UCSD-AML1 (cell line): ENCODE measurements around the gene CAGE1.
"Not testable (repeated sequence)": the region's sequence is repeated elsewhere in the genome, so short reads cannot be mapped to it uniquely, and the experiment has no call there.

Experiments
- DNase-seq: peaks from one replicate; lab custom pipeline; 2025; ENCODE audit not compliant: unreplicated experiment; lab: John Stamatoyannopoulos, UW

CAGE1 gene

DNA sequence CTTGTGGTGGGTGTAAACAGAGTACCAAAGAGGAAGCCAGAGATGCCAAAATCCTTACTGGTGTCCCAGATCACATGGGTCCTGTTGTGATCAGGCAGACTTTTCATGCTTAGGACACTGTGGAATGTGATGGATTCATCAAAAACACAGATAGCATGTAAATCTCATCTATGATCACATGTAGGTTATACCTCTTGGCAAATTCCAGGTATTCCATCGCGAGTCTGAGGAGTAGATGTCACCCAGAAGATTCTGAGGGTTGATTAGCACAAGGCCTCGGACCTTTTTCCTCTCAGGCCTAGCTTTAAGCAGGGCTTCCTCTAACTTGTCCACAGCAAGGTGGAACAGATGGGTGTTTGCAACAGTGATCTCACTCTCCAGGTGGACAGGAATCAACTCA, 48.3 kb downstream of the CAGE1 start:
- DNase-seq: no peak

DNA sequence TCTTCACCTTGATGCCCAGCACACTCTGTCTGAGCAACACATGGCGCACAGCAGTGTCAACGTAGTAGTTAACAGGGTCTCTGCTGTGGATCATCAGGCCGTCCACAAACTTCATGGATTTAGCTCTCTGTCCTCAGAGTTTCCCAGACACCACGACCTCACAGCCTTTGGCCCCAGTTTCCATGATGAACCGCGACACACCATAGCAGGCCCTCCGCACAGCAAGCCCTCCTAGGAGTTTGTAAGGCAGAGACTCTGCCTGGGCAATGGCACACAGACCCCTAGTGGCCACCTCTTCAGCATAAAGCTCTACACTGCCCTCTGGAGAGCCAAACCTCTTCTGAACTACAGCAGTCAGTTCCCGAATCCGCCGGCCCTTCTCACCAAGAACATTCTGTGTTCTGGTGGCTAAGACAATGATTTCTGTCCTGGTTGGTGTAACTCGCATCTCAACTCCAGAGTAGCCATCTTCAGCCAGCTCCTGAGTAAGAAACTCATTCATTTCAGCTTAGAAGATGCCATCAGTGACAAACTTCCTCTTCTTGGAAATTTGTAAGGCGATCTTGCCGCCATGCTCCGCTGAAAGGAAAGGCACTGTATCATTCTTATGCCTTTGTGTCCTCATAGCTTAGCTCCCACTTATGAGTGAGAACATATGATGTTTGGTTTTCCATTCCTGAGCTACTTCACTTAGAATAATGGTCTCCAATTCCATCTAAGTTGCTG, 50.4 kb downstream of the CAGE1 start:
- DNase-seq: peak; percentile 52

- DNase-seq: no peak
Observed at GRCh38 chr6:7338031-7338430, 51.5 kb downstream of the CAGE1 start.

- no peak for DNase-seq
Observed at GRCh38 chr6:7335519-7335918, 54.0 kb downstream of the CAGE1 start.

DNA sequence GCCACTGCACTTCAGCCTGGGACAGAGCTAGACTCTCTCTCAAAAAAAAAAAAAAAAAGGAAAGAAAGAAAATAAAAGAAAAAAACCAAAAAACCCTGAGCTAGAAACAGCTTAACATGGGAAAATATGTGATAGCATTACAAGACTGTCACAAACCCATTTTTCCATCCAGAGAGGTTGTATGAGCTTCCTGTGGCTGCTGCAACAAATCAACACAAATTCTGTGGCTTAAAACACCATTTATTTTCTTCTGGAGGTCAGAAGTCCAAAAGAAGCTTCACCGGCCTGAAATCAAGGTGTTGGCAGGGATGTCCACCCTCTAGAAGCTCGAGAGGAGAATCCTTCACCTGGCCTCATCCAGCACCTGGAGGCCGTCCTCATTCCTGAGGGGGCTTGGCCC, 54.9 kb downstream of the CAGE1 start:
- no peak for DNase-seq

GRCh38 chr6:7332090-7332745, 57.3 kb downstream of the CAGE1 start:
- no peak for DNase-seq

- DNase-seq: no peak
Observed at GRCh38 chr6:7331452-7331851, 58.1 kb downstream of the CAGE1 start.

DNA sequence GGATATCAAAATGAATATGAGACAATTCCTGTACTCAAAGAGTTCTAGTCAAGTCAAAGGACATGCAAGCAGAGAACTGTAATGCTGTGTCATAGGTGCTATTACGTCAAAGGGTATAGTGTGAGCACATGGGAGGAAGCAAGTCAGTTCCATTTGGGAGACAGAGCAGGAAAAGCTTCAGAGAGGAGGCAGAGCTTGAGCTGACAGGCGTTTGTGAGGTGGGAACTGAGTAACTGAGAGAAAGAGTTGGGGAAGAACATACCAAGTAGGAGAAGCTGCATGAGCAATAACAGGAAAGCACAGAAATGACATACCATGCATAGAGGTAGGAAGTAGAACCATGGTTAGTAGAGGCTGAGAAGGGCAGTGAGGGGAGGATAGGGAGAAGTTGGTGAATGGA, 61.3 kb downstream of the CAGE1 start:
- DNase-seq: no peak

DNA sequence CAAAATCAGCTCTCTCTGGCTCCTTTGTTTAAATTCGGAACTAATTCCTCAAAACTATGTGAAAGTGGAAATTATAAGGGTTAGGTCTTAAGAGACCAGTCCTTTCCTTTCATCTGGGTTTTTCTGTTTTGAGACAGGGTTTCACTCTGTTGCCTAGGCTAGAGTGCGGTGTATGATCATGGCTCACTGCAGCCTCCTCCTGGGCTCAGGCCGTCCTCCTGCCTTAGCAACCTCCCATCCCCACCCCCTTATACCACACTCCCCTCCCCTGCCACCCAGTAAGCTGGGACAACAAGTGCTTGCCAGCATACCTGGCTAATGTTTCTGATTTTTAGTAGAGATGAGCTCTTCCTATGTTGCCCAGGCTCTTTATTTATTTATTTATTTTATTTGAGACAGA, 63.8 kb downstream of the CAGE1 start:
- no peak for DNase-seq

GRCh38 chr6:7324520-7324919, 65.0 kb downstream of the CAGE1 start:
- peak; percentile 40 for DNase-seq

DNA sequence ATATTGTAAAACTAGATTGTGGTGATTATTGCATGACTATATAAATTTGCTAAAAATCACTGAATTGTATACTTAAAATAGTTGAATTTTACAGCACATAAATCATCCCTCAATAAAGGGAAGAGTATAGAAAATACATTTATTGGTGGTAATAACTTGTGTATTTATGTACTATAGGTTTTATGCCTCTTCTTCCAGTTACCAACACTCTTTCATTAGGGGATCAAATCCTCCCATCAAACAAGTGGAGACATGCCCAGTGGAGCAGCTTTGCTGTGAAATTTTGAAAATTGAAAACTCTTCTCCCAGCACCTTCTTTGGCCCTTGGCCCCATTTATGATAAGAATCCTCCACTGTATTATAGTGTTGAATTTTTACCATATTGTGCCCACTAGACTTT, 66.5 kb downstream of the CAGE1 start:
- DNase-seq: no peak

DNA sequence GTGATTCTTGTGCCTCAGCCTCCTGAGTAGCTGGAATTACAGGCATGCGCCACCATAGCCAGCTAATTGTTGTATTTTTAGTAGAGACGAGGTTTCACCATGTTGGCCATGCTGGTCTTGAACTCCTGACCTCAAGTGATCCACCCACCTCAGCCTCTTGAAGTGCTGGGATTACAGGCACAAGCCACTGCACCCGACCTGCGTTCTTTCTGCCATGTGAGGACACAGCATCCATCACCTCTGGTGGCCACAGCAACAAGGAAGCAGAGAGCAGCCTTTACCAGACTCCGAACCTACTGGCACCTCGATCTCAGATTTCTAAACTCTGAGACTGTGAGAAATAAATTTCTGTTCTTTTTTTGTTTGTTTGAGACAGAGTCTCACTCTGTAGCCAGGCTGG, 67.7 kb downstream of the CAGE1 start:
- DNase-seq: not testable (repeated sequence)

DNA sequence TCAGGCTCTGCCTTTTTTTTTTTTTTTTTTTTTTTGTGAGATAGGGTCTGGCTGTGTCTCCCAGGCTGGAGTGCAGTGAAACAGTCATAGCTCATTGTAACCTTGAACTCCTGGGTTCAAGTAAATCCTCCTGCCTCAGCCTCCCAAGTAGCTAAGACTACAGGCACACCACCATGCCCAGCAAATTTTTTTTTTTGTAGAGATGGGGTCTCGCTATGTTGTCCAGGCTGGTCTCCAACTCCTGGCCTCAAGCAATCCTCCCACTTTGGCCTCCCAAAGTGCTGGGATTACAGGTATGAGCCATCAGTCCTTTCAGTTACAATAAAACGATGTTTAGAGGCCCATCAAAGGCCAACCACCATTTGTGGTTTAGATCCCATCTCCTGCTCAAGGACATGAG, 70.1 kb downstream of the CAGE1 start:
- not testable (repeated sequence) for DNase-seq

GRCh38 chr6:7317538-7317937, 72.0 kb downstream of the CAGE1 start:
- no peak for DNase-seq

DNA sequence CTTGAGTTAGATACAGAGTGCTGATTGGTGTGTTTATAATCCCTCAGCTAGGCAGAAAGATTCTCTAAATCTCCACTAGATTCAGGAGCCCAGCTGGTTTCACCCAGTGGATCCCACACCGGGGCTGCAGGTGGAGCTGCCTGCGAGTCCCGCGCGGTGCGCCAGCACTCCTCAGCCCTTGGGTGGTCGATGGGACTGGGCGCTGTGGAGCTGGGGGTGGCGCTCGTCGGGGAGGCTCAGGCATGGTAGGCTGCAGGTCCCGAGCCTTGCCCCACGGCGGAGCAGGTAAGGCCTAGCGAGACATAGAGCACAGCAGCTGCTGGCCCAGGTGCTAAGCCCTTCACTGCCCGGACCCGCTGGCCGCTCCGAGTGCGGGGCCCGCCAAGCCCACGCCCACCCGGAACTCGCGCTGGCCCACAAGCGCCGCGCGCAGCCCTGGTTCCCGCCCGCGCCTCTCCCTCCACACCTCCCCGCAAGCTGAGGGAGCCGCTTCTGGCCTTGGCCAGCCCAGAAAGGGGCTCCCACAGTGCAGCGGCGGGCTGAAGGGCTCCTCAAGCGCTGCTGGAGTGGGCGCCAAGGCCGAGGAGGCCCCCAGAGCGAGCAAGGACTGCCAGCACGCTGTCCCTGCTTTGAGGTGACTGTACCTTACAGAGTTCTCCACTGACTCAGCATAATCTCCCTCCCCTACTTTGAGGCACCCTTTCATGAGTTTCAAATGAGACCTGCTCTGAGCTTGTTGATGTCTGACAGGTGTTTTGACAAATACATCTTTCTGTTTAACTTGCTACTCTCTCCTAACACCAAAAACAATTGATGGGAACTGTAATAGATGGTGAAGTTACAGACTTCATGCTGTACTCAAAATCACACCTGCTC, 72.6 kb downstream of the CAGE1 start:
- DNase-seq: no peak

GRCh38 chr6:7315948-7316365, 73.6 kb downstream of the CAGE1 start:
- no peak for DNase-seq

- not testable (repeated sequence) for DNase-seq
Observed at GRCh38 chr6:7315087-7315947, 74.2 kb downstream of the CAGE1 start.

GRCh38 chr6:7314414-7314813, 75.1 kb downstream of the CAGE1 start:
- DNase-seq: no peak

GRCh38 chr6:7313505-7314165, 75.9 kb downstream of the CAGE1 start:
- DNase-seq: no peak
